CD4-positive, alpha-beta T cell (primary cell): ENCODE data around the gene CCDC150. TPM values are rescaled to one million over a fixed set of nuclear protein-coding genes. Genes with fewer than 3 reads are reported as not detected.

Source experiments
- ATAC-seq: fragments of 200-7000 bp; cut with Tn5 transposase; one replicate; pipeline ENCODE4 v1.10.0; 2022; ENCODE audit warnings: mild to moderate bottlenecking; ENCODE audit not compliant: poor library complexity
- CTCF ChIA-PET: fragments of 350-600 bp; sonication (Branson Sonifier 250); formaldehyde crosslinking; loops from one replicate; lab custom pipeline; 2021; ENCODE audit warnings: antibody characterized with exemption, inconsistent platforms; lab: Charles Lee
- POLR2A ChIA-PET: fragments of 350-600 bp; sonication (Branson Sonifier 250); formaldehyde crosslinking; loops from one replicate; lab custom pipeline; 2021; ENCODE audit warnings: antibody characterized with exemption, inconsistent platforms; lab: Charles Lee
- DNase-seq, 14 experiments: peaks; one replicate each; pipeline ENCODE4 v3.0.0-alpha.2; 2013 to 2020; ENCODE audit warnings: mixed read lengths in 2 of 14
- H3K27ac ChIP-seq, 2 donors: one replicate each; pipeline versions ENCODE4 v1.5.1 to v1.7.0; 2013; ENCODE audit warnings: low read length in 2 of 2, low read depth in 1 of 2, mild to moderate bottlenecking in 1 of 2
- H3K27me3 ChIP-seq, 2 experiments: 1 replicate in 1 of 2; 2 replicates in 1 of 2; pipeline versions ENCODE4 v1.6.1 to v1.7.0; 2013; ENCODE audit warnings: low read length in 2 of 2, control low read depth in 1 of 2, mild to moderate bottlenecking in 1 of 2, moderate library complexity in 1 of 2; ENCODE audit not compliant: insufficient read depth in 2 of 2, control insufficient read depth in 1 of 2
- H3K36me3 ChIP-seq: one replicate; pipeline ENCODE4 v1.6.1; 2013; ENCODE audit warnings: low read length, control low read depth; ENCODE audit not compliant: insufficient read depth
- H3K4me1 ChIP-seq: one replicate; pipeline ENCODE4 v1.6.1; 2013; ENCODE audit warnings: low read length, control low read depth; ENCODE audit not compliant: insufficient read depth
- H3K4me3 ChIP-seq: one replicate; pipeline ENCODE4 v1.5.1; 2013; ENCODE audit warnings: mild to moderate bottlenecking, low read length, moderate library complexity
- H3K9me3 ChIP-seq, 2 experiments: 1 replicate in 1 of 2; 2 replicates in 1 of 2; pipeline versions ENCODE4 v1.6.1 to v1.7.0; 2013; ENCODE audit warnings: low read length in 2 of 2, mild to moderate bottlenecking in 2 of 2, control low read depth in 1 of 2, moderate library complexity in 1 of 2; ENCODE audit not compliant: control insufficient read depth in 1 of 2, insufficient read depth in 1 of 2
- H3K27ac Mint-ChIP-seq: one replicate; pipeline ENCODE4 v1.8.0; 2020; ENCODE audit warnings: mixed read lengths
- H3K27me3 Mint-ChIP-seq: one replicate; pipeline ENCODE4 v1.8.0; 2021; ENCODE audit warnings: mixed read lengths
- H3K36me3 Mint-ChIP-seq: one replicate; pipeline ENCODE4 v1.8.0; 2021; ENCODE audit warnings: low read depth, mixed read lengths
- H3K4me1 Mint-ChIP-seq: one replicate; pipeline ENCODE4 v1.8.0; 2021; ENCODE audit warnings: low read depth, mixed read lengths
- H3K4me3 Mint-ChIP-seq: one replicate; pipeline ENCODE4 v1.8.0; 2020; ENCODE audit warnings: mild to moderate bottlenecking, mixed read lengths
- H3K9me3 Mint-ChIP-seq: one replicate; pipeline ENCODE4 v1.8.0; 2020; ENCODE audit warnings: mixed read lengths
- CTCF ChIP-seq: fragments of 200-600 bp; IDR thresholded peaks from one replicate; pipeline ENCODE4 v1.8.0; 2022; ENCODE audit warnings: antibody characterized with exemption, mild to moderate bottlenecking
- intact Hi-C, 2 experiments: fragments of 100-400 bp; cut with DNase I in 1 of 2; cut with micrococcal nuclease in 1 of 2; formaldehyde crosslinking; loops; one replicate each; pipeline versions ENCODE4 v1.15.1 to v1.9.0; 2023 to 2025; cut with DNase I, micrococcal nuclease
- total RNA-seq, 174 experiments: library from RNA in 2 of 174; stranded (reverse) in 2 of 174; gene quantifications; one replicate each; pipeline ENCODE4 v1.2.3 and lab custom pipeline; 2021 to 2026

Gene CCDC150
- total RNA-seq, 2 experiments from 2014 or later = 0.22 to 0.75 TPM

- ATAC-seq = no peak
- no peak for TF ChIP-seq CTCF
- Mint-ChIP-seq H3K4me1 (no peaks in the 10 kb centered on the region), H3K36me3 (no peaks in the 10 kb centered on the region), H3K27ac (no peak overlapping the region), H3K4me3 (no peak overlapping the region), H3K27me3 (no peaks in the 10 kb centered on the region), H3K9me3 (peaks cover 5% of the 10 kb centered on the region)
- H3K4me3 ChIP-seq = no peak overlapping the region
- H3K27me3 ChIP-seq = no peaks in the 10 kb centered on the region
- no peak for DNase-seq
- no peaks in the 10 kb centered on the region for H3K9me3 ChIP-seq
- CTCF ChIA-PET = no interaction called here
- intact Hi-C loops = no loop called here
- POLR2A ChIA-PET = no interaction called here
- H3K4me1 ChIP-seq = no peaks in the 10 kb centered on the region
- no peak overlapping the region for H3K27ac ChIP-seq
- no peaks in the 10 kb centered on the region for H3K36me3 ChIP-seq
These were observed 99.5 kb downstream of the CCDC150 start for GRCh38 chr2:196739031-196739430.

GRCh38 chr2:196742216-196742615 lies 102.7 kb downstream of the CCDC150 start:
- Histone ChIP-seq H3K27me3 (no peaks in the 10 kb centered on the region), H3K36me3 (no peaks in the 10 kb centered on the region), H3K27ac (no peak overlapping the region), H3K4me1 (no peaks in the 10 kb centered on the region), H3K4me3 (no peak overlapping the region), H3K9me3 (no peaks in the 10 kb centered on the region)
- ATAC-seq (no peak), DNase-seq (no peak)
- Mint-ChIP-seq H3K4me1 (no peaks in the 10 kb centered on the region), H3K27ac (no peak overlapping the region), H3K9me3 (peaks cover 2% of the 10 kb centered on the region), H3K4me3 (no peak overlapping the region), H3K27me3 (no peaks in the 10 kb centered on the region), H3K36me3 (no peaks in the 10 kb centered on the region)
- TF ChIP-seq CTCF = no peak
- intact Hi-C loops = no loop called here
- ChIA-PET POLR2A (no interaction called here), CTCF (interaction anchor here (1.1 kb wide), 1 partner anchor 215 kb away, joined by 4 read pairs; no protein-coding TSS in a partner anchor)

GRCh38 chr2:196742685-196743084 lies 103.2 kb downstream of the CCDC150 start:
- intact Hi-C loops = no loop called here
- Mint-ChIP-seq H3K4me3 (no peak overlapping the region), H3K36me3 (no peaks in the 10 kb centered on the region), H3K4me1 (no peaks in the 10 kb centered on the region), H3K27ac (no peak overlapping the region), H3K9me3 (peaks cover 2% of the 10 kb centered on the region), H3K27me3 (no peaks in the 10 kb centered on the region)
- Histone ChIP-seq H3K27me3 (no peaks in the 10 kb centered on the region), H3K9me3 (no peaks in the 10 kb centered on the region), H3K4me3 (no peak overlapping the region), H3K4me1 (no peaks in the 10 kb centered on the region), H3K27ac (no peak overlapping the region), H3K36me3 (no peaks in the 10 kb centered on the region)
- no peak for DNase-seq
- ChIA-PET CTCF (no interaction called here), POLR2A (no interaction called here)
- no peak for TF ChIP-seq CTCF
- ATAC-seq = no peak
